Measurements from ENCODE around the gene PRRX1.

PRRX1 gene

DNA sequence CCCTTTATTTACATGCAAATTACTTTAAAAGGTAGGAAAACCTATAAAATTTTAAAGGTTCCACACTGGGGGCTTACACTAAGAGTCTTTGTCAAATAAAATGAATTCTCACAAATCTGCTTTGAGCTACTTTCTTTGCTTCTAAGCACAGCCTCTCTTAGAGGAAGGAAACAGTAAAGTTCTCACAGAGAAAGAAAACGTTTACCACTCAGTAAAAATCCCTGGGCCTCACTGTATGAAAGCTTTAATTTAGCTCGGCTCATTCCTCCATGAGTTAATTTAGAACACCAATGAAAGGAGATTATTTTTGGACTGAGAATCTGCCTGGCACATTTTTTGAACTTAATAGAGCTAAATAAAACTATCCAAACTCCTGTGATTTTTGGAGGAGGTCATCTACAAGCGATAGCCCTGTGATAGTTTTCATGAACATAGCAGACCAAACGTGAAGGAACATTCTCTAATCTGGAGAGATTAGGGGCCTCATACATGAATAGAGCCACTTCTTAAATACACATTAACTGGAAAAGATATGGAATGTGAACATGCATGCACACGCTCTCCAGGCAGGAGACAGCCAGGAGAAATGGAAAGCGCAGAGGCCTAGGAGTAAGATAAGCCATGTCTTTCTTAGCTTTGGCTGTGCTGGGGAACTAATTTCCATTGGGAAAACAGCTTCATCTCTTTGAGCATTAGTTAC, 32.8 kb downstream of the PRRX1 start:
- no peak for TF ChIP-seq RAD21 (IDR thresholded peaks at IDR 0.05; ENCODE audit: low read depth)
- TF ChIP-seq CREB1 (IDR thresholded peaks at IDR 0.05; ENCODE audit: low read depth), result no peak
- no peak for TF ChIP-seq TCF12 (IDR thresholded peaks at IDR 0.05; ENCODE audit: low read depth)
- TF ChIP-seq CEBPB (IDR thresholded peaks at IDR 0.05), result no peak
- TF ChIP-seq, protein P1, sequence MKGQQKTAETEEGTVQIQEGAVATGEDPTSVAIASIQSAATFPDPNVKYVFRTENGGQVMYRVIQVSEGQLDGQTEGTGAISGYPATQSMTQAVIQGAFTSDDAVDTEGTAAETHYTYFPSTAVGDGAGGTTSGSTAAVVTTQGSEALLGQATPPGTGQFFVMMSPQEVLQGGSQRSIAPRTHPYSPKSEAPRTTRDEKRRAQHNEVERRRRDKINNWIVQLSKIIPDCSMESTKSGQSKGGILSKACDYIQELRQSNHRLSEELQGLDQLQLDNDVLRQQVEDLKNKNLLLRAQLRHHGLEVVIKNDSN (IDR thresholded peaks at IDR 0.05), result no peak
- TF ChIP-seq TAF1 (IDR thresholded peaks at IDR 0.05; ENCODE audit: low read depth), result no peak
- no peak for TF ChIP-seq YY1 (IDR thresholded peaks at IDR 0.05; ENCODE audit: low read depth)
- TF ChIP-seq, protein P2, sequence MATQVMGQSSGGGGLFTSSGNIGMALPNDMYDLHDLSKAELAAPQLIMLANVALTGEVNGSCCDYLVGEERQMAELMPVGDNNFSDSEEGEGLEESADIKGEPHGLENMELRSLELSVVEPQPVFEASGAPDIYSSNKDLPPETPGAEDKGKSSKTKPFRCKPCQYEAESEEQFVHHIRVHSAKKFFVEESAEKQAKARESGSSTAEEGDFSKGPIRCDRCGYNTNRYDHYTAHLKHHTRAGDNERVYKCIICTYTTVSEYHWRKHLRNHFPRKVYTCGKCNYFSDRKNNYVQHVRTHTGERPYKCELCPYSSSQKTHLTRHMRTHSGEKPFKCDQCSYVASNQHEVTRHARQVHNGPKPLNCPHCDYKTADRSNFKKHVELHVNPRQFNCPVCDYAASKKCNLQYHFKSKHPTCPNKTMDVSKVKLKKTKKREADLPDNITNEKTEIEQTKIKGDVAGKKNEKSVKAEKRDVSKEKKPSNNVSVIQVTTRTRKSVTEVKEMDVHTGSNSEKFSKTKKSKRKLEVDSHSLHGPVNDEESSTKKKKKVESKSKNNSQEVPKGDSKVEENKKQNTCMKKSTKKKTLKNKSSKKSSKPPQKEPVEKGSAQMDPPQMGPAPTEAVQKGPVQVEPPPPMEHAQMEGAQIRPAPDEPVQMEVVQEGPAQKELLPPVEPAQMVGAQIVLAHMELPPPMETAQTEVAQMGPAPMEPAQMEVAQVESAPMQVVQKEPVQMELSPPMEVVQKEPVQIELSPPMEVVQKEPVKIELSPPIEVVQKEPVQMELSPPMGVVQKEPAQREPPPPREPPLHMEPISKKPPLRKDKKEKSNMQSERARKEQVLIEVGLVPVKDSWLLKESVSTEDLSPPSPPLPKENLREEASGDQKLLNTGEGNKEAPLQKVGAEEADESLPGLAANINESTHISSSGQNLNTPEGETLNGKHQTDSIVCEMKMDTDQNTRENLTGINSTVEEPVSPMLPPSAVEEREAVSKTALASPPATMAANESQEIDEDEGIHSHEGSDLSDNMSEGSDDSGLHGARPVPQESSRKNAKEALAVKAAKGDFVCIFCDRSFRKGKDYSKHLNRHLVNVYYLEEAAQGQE (IDR thresholded peaks at IDR 0.05; ENCODE audit: low read depth), result no peak

DNA sequence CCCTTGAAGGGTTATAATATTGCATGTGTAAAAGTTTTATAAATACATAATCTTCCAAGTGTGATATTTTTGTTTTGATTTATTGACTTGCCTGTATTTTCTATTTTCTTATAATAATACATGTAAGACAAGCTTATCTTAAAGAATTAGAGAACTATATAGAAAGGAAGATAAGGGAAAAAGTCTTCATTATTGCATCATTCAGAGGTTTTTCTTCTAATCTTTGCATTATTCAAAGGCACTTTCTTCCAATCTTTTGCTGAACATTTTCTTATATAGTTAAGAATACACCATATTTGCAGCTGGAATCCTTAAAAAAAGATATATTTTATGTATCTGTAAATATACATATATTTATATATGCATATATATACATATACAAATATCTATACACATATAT, 33.4 kb downstream of the PRRX1 start:
- TF ChIP-seq EGR1 (IDR thresholded peaks at IDR 0.05) (no peak), TAF1 (IDR thresholded peaks at IDR 0.05; ENCODE audit: low read depth) (no peak), RAD21 (IDR thresholded peaks at IDR 0.05; ENCODE audit: low read depth) (no peak), NFIC (IDR thresholded peaks at IDR 0.05) (no peak), YY1 (IDR thresholded peaks at IDR 0.05; ENCODE audit: low read depth) (no peak), FOXM1 (IDR thresholded peaks at IDR 0.05; ENCODE audit: borderline replicate concordance, low read depth) (no peak)
- TF ChIP-seq, protein P1 (IDR thresholded peaks at IDR 0.05), result no peak
- TF ChIP-seq, protein P3, sequence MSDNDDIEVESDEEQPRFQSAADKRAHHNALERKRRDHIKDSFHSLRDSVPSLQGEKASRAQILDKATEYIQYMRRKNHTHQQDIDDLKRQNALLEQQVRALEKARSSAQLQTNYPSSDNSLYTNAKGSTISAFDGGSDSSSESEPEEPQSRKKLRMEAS (IDR thresholded peaks at IDR 0.05), result no peak

DNA sequence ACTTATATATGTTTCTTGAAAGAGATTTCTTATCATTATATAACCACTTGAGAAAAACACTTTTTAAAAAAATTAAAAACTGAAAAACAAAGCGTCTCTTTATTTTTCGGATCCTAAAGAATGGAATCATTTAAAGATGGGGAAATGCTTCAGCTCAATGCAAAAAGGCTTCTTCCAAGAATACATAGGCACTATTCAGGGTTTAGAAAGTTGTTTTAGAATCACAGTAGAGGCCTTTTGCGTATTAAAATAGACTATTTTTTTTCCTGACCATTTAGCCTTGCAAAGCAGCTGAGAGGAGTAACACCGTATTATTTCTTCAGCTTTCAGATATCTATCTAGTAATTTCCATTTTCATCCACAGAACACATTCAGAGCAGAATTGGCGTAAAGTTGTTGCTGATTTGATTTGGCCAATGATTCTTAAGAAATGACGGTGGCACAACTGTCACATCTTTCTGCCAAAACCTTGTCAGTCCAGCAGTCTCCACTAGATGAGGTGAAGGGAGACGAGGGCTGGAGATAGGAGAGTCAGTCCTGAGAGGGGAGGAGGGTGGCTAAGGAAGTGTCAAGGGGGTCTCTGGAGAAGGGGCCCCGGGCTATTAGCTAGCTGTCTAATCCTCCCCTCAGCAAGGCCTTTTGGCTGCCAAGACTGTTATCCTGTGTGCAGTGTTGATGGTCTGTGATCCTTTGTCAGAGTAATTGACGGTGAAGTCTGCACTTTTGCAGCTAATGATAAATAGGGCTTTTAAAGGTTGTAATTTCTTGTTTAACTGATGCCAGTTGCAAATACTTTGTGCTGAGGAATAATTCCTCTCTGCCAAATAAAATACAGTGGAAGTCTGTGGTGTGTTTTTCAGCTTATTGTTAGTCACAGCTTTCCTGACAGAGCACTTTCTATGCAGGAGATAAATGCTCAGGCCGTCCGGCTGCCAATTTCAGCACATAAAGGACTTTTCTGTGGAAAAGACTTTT, 34.7 kb downstream of the PRRX1 start:
- TF ChIP-seq, protein P1 (IDR thresholded peaks at IDR 0.05), result no peak
- TF ChIP-seq TAF1 (IDR thresholded peaks at IDR 0.05; ENCODE audit: low read depth), result no peak
- TF ChIP-seq FOXM1 (IDR thresholded peaks at IDR 0.05; ENCODE audit: borderline replicate concordance, low read depth), result no peak
- TF ChIP-seq, protein P3 (IDR thresholded peaks at IDR 0.05), result no peak
- no peak for TF ChIP-seq CREB1 (IDR thresholded peaks at IDR 0.05; ENCODE audit: low read depth)
- no peak for TF ChIP-seq EP300 (IDR thresholded peaks at IDR 0.05; ENCODE audit: borderline replicate concordance)
- TF ChIP-seq EGR1 (IDR thresholded peaks at IDR 0.05), result no peak

DNA sequence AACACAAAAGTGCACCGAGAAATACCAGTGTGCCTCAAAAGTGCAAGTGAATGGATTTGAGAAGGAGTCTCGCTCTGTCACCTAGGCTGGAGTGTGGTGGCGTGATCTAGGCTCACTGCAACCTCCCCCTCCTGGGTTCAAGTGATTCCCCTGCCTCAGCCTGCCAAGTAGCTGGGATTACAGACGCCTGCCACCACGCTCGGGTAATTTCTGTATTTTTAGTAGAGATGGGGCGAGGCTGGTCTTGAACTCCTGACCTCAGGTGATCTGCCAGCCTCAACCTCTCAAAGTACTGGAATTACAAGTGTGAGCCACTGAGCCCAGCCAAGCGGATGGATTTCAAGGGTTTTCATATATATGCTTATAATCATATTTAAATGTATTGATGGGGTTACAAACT, 35.8 kb downstream of the PRRX1 start:
- no peak for TF ChIP-seq FOXM1 (IDR thresholded peaks at IDR 0.05; ENCODE audit: borderline replicate concordance, low read depth)
- TF ChIP-seq, protein P3 (IDR thresholded peaks at IDR 0.05), result no peak
- TF ChIP-seq CREB1 (IDR thresholded peaks at IDR 0.05; ENCODE audit: low read depth), result no peak
- TF ChIP-seq, protein P1 (IDR thresholded peaks at IDR 0.05), result no peak
- no peak for TF ChIP-seq ZBTB7A (IDR thresholded peaks at IDR 0.05; ENCODE audit: low read depth)
- TF ChIP-seq, protein P2 (IDR thresholded peaks at IDR 0.05; ENCODE audit: low read depth), result no peak
- TF ChIP-seq CEBPB (IDR thresholded peaks at IDR 0.05), result no peak
- no peak for TF ChIP-seq NFIC (IDR thresholded peaks at IDR 0.05)
- TF ChIP-seq RAD21 (IDR thresholded peaks at IDR 0.05; ENCODE audit: low read depth), result no peak
- no peak for TF ChIP-seq EP300 (IDR thresholded peaks at IDR 0.05; ENCODE audit: borderline replicate concordance)
- TF ChIP-seq TAF1 (IDR thresholded peaks at IDR 0.05; ENCODE audit: low read depth), result no peak
- no peak for TF ChIP-seq TEAD4 (IDR thresholded peaks at IDR 0.05)
- no peak for TF ChIP-seq YY1 (IDR thresholded peaks at IDR 0.05; ENCODE audit: low read depth)
